Suprapubic skin (tissue), 4 donors: Measurements from ENCODE around the gene DNAI4.

Experiments
- EP300 ChIP-seq: sonication (generic); formaldehyde crosslinking; IDR thresholded peaks from one replicate; pipeline ENCODE4 v1.6.1; 2017; ENCODE audit warnings: antibody characterized with exemption
- POLR2A ChIP-seq, 2 donors: fragments of 450-650 bp; IDR thresholded peaks; one replicate each; pipeline ENCODE4 v1.6.1; 2017; ENCODE audit warnings: antibody characterized with exemption in 2 of 2, mild to moderate bottlenecking in 2 of 2, moderate library complexity in 2 of 2
- POLR2AphosphoS5 ChIP-seq, 3 donors: sonication (generic); formaldehyde crosslinking; IDR thresholded peaks; one replicate each; pipeline ENCODE4 v1.6.1; 2017; ENCODE audit warnings: antibody characterized with exemption in 3 of 3
- TF ChIP-seq, protein P1 (sequence below), 2 donors: fragments of 200-600 bp in 1 of 2; fragments of 450-650 bp in 1 of 2; sonication (generic) in 1 of 2; IDR thresholded peaks; one replicate each; pipeline ENCODE4 v1.5.1; 2016 to 2019; ENCODE audit warnings: antibody characterized with exemption in 2 of 2, mild to moderate bottlenecking in 1 of 2, moderate library complexity in 1 of 2

GRCh38 chr1:66938613-66939012 is 14.0 kb upstream of the DNAI4 start:
- TF ChIP-seq, protein P1, sequence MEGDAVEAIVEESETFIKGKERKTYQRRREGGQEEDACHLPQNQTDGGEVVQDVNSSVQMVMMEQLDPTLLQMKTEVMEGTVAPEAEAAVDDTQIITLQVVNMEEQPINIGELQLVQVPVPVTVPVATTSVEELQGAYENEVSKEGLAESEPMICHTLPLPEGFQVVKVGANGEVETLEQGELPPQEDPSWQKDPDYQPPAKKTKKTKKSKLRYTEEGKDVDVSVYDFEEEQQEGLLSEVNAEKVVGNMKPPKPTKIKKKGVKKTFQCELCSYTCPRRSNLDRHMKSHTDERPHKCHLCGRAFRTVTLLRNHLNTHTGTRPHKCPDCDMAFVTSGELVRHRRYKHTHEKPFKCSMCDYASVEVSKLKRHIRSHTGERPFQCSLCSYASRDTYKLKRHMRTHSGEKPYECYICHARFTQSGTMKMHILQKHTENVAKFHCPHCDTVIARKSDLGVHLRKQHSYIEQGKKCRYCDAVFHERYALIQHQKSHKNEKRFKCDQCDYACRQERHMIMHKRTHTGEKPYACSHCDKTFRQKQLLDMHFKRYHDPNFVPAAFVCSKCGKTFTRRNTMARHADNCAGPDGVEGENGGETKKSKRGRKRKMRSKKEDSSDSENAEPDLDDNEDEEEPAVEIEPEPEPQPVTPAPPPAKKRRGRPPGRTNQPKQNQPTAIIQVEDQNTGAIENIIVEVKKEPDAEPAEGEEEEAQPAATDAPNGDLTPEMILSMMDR (IDR thresholded peaks at IDR 0.05): no peak
- TF ChIP-seq POLR2AphosphoS5 (IDR thresholded peaks at IDR 0.05) (no peak), POLR2A (IDR thresholded peaks at IDR 0.05) (no peak), EP300 (no peak)
